Measurements from ENCODE around the gene AHNAK2.

Gene AHNAK2

GRCh38 chr14:104968541-104969401, 9.4 kb downstream of the AHNAK2 start:
- peaks cover 13% of the 10 kb centered on the region for H3K27me3 Mint-ChIP-seq (ENCODE audit: low read depth, poor library complexity)
- peak overlapping the region; percentile 51 for H3K4me3 Mint-ChIP-seq
- H3K27ac Mint-ChIP-seq: no peak overlapping the region
- peaks cover 23% of the 10 kb centered on the region for H3K4me1 Mint-ChIP-seq
- no peaks in the 10 kb centered on the region for H3K9me3 Mint-ChIP-seq
- TF ChIP-seq, protein P1, sequence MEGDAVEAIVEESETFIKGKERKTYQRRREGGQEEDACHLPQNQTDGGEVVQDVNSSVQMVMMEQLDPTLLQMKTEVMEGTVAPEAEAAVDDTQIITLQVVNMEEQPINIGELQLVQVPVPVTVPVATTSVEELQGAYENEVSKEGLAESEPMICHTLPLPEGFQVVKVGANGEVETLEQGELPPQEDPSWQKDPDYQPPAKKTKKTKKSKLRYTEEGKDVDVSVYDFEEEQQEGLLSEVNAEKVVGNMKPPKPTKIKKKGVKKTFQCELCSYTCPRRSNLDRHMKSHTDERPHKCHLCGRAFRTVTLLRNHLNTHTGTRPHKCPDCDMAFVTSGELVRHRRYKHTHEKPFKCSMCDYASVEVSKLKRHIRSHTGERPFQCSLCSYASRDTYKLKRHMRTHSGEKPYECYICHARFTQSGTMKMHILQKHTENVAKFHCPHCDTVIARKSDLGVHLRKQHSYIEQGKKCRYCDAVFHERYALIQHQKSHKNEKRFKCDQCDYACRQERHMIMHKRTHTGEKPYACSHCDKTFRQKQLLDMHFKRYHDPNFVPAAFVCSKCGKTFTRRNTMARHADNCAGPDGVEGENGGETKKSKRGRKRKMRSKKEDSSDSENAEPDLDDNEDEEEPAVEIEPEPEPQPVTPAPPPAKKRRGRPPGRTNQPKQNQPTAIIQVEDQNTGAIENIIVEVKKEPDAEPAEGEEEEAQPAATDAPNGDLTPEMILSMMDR (IDR thresholded peaks at IDR 0.05): no peak
- no peaks in the 10 kb centered on the region for H3K36me3 Mint-ChIP-seq (ENCODE audit: low read depth)
- DNase-seq: no peak

- H3K36me3 Mint-ChIP-seq (ENCODE audit: low read depth): no peaks in the 10 kb centered on the region
- peak; percentile 57 for DNase-seq
- peaks cover 13% of the 10 kb centered on the region for H3K27me3 Mint-ChIP-seq (ENCODE audit: low read depth, poor library complexity)
- H3K4me3 Mint-ChIP-seq: peak overlapping the region; percentile 57
- TF ChIP-seq, protein P1 (IDR thresholded peaks at IDR 0.05): no peak
- H3K4me1 Mint-ChIP-seq: peaks cover 23% of the 10 kb centered on the region
- H3K9me3 Mint-ChIP-seq: no peaks in the 10 kb centered on the region
- H3K27ac Mint-ChIP-seq: no peak overlapping the region
These were observed 10.0 kb downstream of the AHNAK2 start for GRCh38 chr14:104968153-104968527.

GRCh38 chr14:104967386-104968152, 10.6 kb downstream of the AHNAK2 start:
- peak; percentile 60 for DNase-seq
- H3K36me3 Mint-ChIP-seq (ENCODE audit: low read depth): no peaks in the 10 kb centered on the region
- no peaks in the 10 kb centered on the region for H3K9me3 Mint-ChIP-seq
- TF ChIP-seq, protein P1 (IDR thresholded peaks at IDR 0.05): no peak
- peaks cover 16% of the 10 kb centered on the region for H3K27me3 Mint-ChIP-seq (ENCODE audit: low read depth, poor library complexity)
- H3K27ac Mint-ChIP-seq: no peak overlapping the region
- peak overlapping the region; percentile 63 for H3K4me3 Mint-ChIP-seq
- peaks cover 23% of the 10 kb centered on the region for H3K4me1 Mint-ChIP-seq

GRCh38 chr14:104966981-104967385, 11.2 kb downstream of the AHNAK2 start:
- peaks cover 22% of the 10 kb centered on the region for H3K27me3 Mint-ChIP-seq (ENCODE audit: low read depth, poor library complexity)
- no peak overlapping the region for H3K27ac Mint-ChIP-seq
- H3K36me3 Mint-ChIP-seq (ENCODE audit: low read depth): no peaks in the 10 kb centered on the region
- TF ChIP-seq, protein P1 (IDR thresholded peaks at IDR 0.05): no peak
- H3K9me3 Mint-ChIP-seq: no peaks in the 10 kb centered on the region
- DNase-seq: no peak
- peaks cover 23% of the 10 kb centered on the region for H3K4me1 Mint-ChIP-seq
- no peak overlapping the region for H3K4me3 Mint-ChIP-seq

GRCh38 chr14:104966261-104966865, 11.8 kb downstream of the AHNAK2 start:
- peaks cover 26% of the 10 kb centered on the region for H3K27me3 Mint-ChIP-seq (ENCODE audit: low read depth, poor library complexity)
- H3K4me3 Mint-ChIP-seq: no peak overlapping the region
- DNase-seq: no peak
- no peak overlapping the region for H3K27ac Mint-ChIP-seq
- TF ChIP-seq, protein P1 (IDR thresholded peaks at IDR 0.05): no peak
- no peaks in the 10 kb centered on the region for H3K36me3 Mint-ChIP-seq (ENCODE audit: low read depth)
- no peaks in the 10 kb centered on the region for H3K9me3 Mint-ChIP-seq
- H3K4me1 Mint-ChIP-seq: peaks cover 23% of the 10 kb centered on the region

Data from nephron progenitor cell (in vitro differentiated cells).